Measurements from ENCODE around the gene INTU. TPM values are rescaled to one million over a fixed set of nuclear protein-coding genes. Genes with fewer than 3 reads are reported as not detected.

The INTU gene
- total RNA-seq, 1 donor from 2014 or later: 18.5 TPM

GRCh38 chr4:127616898-127617297, 15.9 kb upstream of the INTU start:
- H3K4me1 Mint-ChIP-seq: peaks cover 1% of the 10 kb centered on the region
- H3K36me3 Mint-ChIP-seq (ENCODE audit: low read depth): no peaks in the 10 kb centered on the region
- peaks cover 23% of the 10 kb centered on the region for H3K27me3 Mint-ChIP-seq (ENCODE audit: low read depth)
- TF ChIP-seq CTCF (conservative IDR thresholded peaks at IDR 0.05): no peak
- no peak overlapping the region for H3K27ac Mint-ChIP-seq (ENCODE audit: unreplicated experiment)
- no peaks in the 10 kb centered on the region for H3K9me3 Mint-ChIP-seq
- no peak overlapping the region for H3K4me3 Mint-ChIP-seq
- no peak for DNase-seq (ENCODE audit: low read depth, low spot score)

- Mint-ChIP-seq H3K4me3 (no peak overlapping the region), H3K9me3 (no peaks in the 10 kb centered on the region), H3K27ac (ENCODE audit: unreplicated experiment) (no peak overlapping the region), H3K36me3 (ENCODE audit: low read depth) (no peaks in the 10 kb centered on the region), H3K4me1 (peaks cover 10% of the 10 kb centered on the region), H3K27me3 (ENCODE audit: low read depth) (peaks cover 32% of the 10 kb centered on the region)
- no peak for DNase-seq (ENCODE audit: low read depth, low spot score)
- no peak for TF ChIP-seq CTCF (conservative IDR thresholded peaks at IDR 0.05)
Measured at GRCh38 chr4:127618427-127618826, 14.3 kb upstream of the INTU start.

GRCh38 chr4:127622621-127622920, 10.2 kb upstream of the INTU start:
- Mint-ChIP-seq H3K27me3 (ENCODE audit: low read depth) (peaks cover 45% of the 10 kb centered on the region), H3K4me1 (peaks cover 23% of the 10 kb centered on the region)

GRCh38 chr4:127622921-127623796, 9.6 kb upstream of the INTU start:
- H3K27me3 Mint-ChIP-seq (ENCODE audit: low read depth): peaks cover 41% of the 10 kb centered on the region
- DNase-seq (ENCODE audit: low read depth, low spot score): peak; percentile 63
- H3K9me3 Mint-ChIP-seq: no peaks in the 10 kb centered on the region
- peak; percentile 47 for TF ChIP-seq CTCF (conservative IDR thresholded peaks at IDR 0.05)
- peaks cover 23% of the 10 kb centered on the region for H3K4me1 Mint-ChIP-seq
- peak overlapping the region; percentile 94 for H3K4me3 Mint-ChIP-seq
- H3K27ac Mint-ChIP-seq (ENCODE audit: unreplicated experiment): peak overlapping the region; percentile 53
- no peaks in the 10 kb centered on the region for H3K36me3 Mint-ChIP-seq (ENCODE audit: low read depth)

More at GRCh38 chr4:127622621-127622920, 10.2 kb upstream of the INTU start:
- no peak for TF ChIP-seq CTCF (conservative IDR thresholded peaks at IDR 0.05)
- no peaks in the 10 kb centered on the region for H3K36me3 Mint-ChIP-seq (ENCODE audit: low read depth)
- no peaks in the 10 kb centered on the region for H3K9me3 Mint-ChIP-seq
- DNase-seq (ENCODE audit: low read depth, low spot score): no peak
- no peak overlapping the region for H3K27ac Mint-ChIP-seq (ENCODE audit: unreplicated experiment)
- peak overlapping the region; percentile 88 for H3K4me3 Mint-ChIP-seq

- Mint-ChIP-seq H3K4me1 (peaks cover 23% of the 10 kb centered on the region), H3K4me3 (peak overlapping the region; percentile 94), H3K27me3 (ENCODE audit: low read depth) (peaks cover 40% of the 10 kb centered on the region), H3K9me3 (no peaks in the 10 kb centered on the region), H3K27ac (ENCODE audit: unreplicated experiment) (peak overlapping the region; percentile 53), H3K36me3 (ENCODE audit: low read depth) (no peaks in the 10 kb centered on the region)
- peak; percentile 27 for DNase-seq (ENCODE audit: low read depth, low spot score)
- no peak for TF ChIP-seq CTCF (conservative IDR thresholded peaks at IDR 0.05)
Measured at GRCh38 chr4:127623797-127624083, 9.0 kb upstream of the INTU start.

Data from neural crest cell (in vitro differentiated cells).